Ecto neural progenitor cell (in vitro differentiated cells): Measurements from ENCODE around the gene PDE6A.
A peak's percentile ranks its signal among the peaks of the same experiment; 100 is the strongest.

Experiments used
- DNase-seq: peaks from one replicate; pipeline ENCODE4 v3.0.0-alpha.2; 2018; ENCODE audit warnings: low spot score

The PDE6A gene

DNA sequence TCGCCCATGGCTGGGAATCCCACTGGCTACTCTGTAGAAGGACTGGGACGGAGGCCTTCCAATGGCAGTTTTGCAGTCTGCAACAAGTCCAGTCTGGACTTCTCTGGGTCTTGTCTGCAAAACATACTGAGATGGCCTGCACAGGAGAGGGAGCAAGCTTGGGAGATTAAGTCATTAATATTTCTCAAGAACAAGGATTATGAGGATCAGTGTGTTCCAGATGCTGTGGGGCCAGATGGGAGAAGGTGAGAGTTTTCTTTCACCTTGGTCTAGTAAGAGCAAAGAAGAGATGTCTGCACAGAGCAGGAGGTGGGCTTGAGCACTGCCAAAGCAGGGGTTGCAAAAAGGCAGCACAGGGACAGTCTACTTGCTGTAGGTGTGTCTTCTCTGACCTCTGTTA, at the start of gene PDE6A:
TSS of gene PDE6A (minus strand) at position 128 of the 400 bp plus-strand sequence. CDS start at position 8, 120 bp downstream.
- no peak for DNase-seq

DNA sequence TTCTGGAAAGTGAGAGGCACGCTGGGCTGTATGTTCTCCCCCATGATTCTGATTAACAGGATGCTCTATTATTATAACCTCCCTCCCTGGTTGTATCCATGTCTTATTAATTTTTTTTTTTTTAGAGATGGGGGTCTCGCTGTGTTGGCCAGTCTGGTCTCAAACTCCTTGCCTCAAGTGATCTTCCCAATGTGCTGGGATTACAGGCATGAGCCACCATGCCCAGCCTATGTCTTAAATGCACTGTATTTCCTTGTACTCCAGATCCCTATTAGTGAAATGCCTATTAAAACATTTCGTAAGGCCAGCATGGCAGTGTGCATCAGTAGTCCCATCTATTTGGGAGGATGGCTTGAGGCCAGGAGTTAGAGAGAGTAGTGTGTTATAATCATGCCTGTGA, 48.9 kb upstream of the PDE6A start:
- DNase-seq, result no peak

DNA sequence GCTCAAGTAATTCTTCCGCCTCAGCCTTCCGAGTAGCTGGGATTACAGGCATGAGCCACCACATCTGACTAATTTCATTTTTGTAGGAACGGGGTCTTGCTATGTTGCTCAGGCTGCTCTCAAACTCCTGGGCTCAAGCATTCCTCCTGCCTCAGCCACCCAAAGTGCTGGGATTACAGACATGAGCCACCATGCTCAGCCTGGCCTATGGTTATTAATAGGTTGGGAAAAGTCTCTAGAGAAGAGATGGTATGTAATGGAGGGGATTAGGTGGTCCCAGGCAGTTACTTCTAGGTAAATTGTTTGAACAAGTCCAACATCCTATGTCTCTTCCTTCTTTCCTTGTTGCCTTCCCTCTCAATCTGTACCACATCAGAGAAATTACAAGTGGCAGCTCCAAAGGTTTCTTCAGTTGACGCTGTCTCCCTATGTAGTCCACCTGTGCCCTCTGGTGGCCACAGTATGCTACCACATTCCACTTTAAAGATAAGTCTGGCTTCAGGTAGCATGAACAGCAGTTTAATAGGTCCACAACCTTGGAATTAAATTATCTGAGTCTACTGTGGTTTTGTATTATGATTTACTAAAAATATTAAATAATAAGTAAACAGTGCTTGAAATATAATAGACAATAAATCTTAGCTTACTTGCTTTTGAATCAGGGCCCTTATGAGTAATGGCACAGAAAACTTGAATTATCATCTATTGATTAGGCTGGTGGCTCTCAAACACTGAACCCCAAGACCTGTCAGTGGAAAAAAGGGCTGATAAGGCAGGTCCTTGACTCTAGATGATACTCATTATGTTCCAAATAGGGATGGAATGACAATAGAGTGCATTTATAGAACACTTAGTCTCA, 46.2 kb upstream of the PDE6A start:
- DNase-seq, result peak; percentile 70

DNA sequence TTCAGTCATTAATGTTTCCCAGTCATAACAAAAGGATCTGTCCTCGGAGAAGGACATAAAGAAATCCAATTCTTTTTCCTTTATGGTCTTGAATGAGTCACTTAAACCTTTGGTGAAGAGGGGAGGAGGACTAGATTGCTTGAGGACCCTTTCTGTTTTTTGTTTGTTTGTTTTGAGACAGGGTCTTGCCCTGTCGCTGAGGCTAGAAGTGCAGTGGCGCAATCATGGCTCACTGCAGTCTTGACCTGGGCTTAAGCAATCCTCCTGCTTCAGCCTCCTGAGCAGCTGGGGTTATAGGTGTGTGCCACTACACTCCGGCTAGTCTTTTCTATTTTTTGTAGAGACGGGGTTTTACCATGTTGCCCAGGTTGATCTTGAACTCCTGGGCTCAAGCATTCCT, 43.5 kb upstream of the PDE6A start:
- no peak for DNase-seq

DNA sequence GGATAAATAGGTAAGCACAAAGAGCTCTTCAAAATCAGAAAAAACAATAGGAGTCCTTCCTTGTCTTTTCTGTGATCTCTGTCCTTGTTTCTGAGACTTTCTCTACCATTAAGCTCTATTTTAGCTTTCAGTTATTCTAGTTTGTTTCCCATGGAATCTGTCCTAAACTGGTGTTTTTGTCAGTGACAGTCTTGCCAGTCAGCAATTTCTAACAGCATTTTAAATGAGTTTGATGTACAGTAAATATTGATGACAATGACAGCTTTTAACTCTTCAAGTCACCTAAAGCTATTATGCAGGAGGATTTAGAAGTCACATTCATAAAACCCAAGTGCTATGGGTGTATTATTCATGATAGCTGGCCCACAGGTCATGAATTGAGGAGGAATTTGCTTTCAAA, 37.9 kb upstream of the PDE6A start:
- no peak for DNase-seq

DNA sequence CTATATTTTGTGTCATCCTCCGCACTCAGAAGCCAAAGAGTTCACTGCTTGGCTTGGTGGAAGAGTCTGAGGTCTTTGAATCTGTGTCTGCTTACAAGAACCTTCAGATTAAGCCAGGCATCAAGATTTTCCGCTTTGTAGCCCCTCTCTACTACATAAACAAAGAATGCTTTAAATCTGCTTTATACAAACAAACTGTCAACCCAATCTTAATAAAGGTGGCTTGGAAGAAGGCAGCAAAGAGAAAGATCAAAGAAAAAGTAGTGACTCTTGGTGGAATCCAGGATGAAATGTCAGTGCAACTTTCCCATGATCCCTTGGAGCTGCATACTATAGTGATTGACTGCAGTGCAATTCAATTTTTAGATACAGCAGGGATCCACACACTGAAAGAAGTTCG, 36.6 kb upstream of the PDE6A start:
- DNase-seq, result no peak

DNA sequence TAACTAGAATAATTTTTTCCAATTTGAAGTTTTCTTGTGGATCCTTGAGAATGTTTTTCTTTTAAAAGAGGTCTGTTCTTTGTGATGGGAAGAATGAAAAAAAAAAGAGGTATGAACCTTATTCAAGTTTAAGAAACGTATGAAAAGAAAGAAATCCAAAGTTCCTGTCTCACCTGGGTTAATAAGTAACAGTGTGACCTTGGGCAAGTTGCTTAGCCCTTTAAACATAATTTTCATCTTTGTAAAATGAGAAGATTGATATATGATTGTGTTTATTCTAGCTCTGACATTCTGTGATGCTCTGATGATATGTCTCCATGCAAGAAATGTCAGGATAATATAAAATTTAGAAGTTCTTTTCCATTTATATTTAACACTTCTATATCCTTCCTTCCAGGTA, 35.3 kb upstream of the PDE6A start:
- DNase-seq, result no peak

DNA sequence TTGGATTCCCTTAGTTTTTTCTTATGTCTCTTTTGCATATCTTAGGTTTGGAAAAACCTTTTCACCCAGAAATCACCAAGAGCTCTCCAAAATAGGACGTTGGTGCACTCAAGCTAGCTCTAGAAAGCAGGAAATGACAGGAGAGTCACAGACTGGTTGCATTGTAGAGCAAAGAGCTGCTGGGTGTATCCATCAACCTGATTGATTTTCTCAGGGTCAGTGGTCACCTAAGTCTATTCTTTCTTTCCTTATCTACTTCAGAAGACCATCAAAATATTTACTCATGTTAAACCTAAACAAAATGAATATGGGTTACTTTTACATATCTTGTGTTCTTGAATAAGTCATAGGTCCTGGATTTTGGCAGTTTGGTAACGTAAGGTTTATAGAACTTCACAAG, 30.8 kb upstream of the PDE6A start:
- no peak for DNase-seq

DNA sequence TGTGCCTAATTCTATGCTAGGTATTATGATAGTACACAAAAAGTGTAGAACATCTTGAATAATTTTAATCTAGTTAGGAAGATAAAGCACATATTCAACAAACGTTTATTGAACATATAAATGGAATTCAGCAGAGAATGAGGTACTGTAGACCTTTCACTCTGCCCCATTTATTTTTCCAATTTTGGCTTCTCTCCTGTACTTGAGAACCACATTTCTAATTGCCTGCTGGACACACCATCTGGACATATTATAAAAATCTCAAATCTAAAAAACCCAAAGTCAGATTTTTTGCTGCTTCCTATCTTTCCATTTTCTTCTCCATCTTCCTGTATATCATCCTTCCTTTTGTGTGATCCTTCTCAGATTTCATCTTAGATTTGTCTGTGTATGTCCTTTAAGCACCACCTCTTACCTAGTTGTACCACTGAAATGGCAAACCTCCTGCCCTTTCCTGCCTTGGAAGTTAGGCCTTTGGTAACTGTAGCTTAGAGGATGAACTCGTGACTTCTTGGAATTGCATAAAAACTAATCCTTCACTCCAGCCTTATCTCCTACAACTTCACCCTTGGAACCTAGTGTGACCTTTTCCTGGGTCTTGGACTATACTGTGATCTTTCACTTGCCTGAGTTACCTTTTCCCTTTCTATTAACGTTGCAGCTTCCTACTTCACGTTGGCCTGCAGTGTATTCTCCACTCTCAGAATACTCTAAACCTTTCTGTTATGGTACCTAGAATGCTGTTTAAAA, 24.8 kb upstream of the PDE6A start:
- DNase-seq, result no peak

DNA sequence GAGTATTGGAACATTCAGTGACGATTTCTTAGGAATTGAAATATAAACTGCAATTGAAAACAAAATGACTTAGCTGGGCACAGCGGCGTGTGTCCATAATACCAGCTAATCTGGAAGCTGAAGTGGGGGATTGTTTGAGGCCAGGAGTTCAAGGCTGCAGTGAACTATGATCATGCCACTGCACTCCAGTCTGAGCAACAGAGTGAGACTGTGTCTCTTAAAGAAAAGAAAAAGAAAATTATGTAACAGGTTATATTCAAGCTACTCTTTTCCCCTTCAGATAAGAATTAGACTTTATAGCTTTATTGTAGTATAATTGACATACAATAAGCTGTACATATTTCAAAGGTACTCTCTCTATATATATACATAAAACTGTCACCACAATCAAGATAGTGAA, 22.4 kb upstream of the PDE6A start:
- no peak for DNase-seq

DNA sequence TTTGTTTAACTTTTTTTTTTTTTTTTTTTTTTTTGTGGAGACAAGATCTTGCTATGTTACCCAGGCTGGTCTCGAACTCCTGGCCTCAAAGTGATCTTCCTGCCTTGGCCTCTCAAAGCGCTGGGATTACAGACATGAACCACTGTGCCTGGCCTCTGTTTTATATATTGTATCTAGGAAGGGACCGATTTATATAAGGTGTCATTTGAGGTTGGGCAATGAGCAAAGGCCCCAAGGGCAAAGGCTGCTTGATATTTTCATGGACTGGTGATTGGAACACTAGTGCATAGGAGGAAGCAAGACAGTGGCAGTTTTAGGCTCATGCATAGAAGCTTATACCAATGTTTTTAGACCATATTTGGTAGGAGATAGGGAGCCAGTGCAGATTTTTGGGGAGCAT, 19.1 kb upstream of the PDE6A start:
- DNase-seq, result no peak

DNA sequence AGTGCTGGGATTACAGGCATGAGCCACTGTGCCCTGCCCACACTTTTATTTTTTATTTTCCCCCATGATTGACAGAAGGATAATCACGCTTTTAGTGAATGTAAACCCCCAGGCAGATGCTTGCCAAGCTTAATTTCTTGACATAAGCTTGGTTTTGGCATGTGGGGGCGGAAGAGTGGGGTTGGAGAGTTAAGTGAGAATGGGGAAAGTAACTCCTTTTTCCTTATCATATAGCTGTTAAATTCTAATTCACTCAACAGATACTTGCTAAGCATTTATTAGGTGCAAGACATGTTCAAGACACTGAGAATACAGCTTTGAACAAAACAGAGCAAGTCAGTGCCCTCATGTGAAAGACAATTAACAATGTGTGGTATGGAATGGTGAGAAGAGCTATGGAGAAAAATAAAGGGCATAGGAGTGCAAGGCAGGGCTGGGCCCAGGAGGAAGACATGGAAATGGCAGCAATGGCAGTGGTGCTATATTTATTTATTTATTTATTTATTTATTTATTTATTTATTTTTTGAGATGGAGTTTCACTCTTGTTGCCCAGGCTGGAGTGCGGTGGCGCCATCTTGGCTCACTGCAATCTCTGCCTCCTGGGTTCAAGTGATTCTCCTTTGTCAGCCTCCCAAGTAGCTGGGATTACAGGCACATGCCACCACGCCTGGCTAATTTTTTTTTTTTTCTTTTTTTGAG, 18.2 kb upstream of the PDE6A start:
- no peak for DNase-seq

DNA sequence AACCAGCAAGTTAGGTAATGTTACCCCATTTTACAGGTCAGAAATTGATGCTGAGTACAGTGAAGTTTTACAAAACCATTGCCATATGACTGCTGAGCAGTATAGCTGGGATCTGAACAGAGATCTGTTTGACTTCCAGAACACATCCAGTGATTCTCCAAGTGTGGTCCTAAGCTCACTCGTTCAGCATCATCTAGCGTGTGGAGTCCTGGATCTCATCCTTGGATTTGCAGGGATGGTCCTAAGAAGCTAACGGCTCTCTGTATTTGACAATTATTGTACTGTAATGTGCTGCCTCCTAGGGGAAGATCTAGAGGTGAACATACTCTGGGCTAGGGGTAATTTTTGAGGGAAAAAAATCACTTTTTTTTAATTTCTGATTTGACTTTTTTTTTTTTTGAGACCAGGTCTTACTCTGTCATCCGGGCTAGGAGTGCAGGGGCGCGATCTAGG, 17.4 kb upstream of the PDE6A start:
- DNase-seq, result no peak

DNA sequence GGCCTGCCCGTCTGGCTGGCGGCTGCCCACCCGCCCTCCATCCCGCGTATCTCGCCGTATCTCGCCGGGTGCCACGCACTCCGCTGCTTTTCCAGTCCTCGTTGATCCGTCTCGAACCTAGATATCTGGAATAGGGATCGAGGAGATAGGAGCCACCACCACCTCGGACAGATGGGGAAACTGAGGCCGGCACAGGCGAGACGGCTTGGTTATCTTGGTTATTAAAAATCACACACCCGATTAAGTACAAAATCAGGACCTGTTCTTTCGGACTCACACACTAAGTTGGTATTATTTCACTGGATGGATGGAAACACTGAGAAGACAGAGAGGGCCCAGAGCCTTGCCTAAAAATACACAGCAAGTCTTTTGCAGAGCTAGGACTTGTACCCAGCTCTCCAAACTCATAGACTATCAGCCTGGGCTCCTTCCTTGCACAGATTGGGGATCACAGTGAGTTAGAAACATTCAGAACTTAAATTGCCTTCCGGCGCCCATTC, 16.6 kb upstream of the PDE6A start:
- DNase-seq, result no peak

DNA sequence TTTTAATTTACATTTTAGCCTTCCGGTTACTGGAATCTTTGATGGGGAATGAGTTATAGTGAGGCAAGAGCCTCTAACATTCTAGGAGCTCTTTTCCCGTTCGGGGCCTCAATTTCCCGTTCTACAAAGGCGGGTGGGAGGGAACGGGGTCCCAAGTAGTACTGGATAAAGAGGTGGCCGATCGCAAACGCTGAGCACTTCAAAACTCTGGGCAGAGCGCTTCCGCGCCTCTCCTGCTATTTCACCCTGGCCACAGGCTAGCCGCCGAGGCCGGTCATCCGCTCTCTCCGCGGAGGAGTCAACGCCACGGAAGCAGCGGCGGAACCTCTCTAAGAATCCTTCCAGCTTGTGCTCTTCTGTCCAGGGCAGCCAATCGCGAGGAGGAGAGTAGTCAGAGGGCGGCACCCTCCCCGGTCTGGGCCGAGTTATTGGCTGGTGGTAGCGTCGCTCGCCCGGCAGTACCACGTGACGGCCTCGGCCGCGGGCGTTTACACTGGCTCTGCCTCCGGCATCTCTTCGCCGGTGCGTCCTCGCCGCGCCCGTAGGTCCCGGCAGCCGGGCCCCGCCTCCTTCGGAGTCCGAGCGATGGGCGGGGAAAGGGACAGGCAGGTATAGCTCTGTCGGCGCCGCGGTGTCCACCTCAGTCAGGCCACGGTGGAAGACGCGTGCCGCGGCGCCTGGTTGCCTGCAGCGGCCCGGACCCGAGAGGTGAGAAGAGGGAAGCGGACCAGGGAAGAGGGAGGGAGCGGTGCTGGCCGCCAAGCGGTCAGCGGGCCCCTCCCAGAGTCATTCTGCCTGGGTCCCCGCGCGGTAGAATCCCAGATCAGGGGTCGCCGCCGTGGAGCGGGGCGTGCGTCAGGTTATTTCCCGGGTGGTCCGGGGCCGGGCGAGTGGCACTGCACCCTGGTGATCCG, 15.9 kb upstream of the PDE6A start, which contains the start of gene SLC26A2:
TSS of gene SLC26A2 (plus strand) at position 487 of the 914 bp plus-strand sequence. CDS start 16,895 bp downstream, outside the sequence.
- DNase-seq, result peak; percentile 97

DNA sequence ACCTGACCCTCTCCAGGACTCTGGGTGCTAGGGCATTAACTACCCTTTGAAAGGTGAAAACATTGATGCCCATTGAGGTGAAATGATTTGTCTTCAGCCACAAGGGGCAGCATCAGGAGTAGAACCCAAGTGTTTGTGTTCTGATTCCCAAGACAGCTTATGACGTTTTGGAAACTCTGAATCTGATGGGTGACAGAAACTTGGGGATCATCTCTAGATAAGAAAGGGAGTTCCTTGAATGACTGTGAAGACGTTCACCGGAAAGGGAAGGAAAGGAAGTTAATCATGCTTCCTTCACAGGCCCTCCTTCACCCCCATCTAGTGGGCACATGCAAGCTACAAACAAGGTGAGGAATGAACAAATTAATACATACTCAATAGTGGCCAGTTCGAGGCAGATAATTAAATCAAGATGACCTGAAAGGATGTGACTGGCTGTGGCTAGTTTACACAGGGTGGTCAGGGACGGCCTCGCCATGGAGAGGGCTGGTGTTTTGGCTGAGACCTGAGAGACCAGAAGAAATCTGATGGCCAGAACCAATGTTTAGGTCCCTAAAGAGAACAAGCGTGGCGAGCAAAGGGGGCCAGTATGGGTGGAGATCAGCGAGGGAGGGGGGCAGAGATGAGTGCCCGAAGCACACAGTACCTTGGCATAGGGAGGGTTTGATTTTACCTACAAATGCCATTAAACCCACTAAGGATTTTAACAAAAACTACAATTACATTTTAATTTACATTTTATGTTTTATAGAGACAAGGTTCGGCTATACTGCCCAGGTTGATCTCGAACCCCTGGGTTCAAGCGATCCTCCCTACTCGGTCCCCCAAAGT, 15.0 kb upstream of the PDE6A start:
- no peak for DNase-seq

DNA sequence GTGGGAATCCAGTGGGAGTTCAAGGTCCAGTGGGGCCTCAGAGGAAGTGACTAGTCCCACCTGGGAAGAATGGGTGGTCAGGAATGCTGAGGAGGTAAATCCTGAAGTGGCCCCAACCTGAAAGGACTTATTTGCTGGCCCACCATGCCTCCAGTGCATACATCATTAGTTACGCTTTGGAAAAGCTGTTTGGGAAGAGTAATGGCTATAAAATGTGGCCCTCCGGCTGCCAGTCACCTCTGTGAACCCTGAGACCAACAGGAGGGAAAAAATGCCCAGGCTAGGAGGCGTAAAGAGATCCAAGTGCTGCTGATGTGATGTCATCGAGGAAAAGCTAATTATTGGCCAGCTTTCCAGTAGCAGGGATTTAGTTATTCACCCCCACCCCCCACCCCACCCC, 13.3 kb upstream of the PDE6A start:
- DNase-seq, result no peak

DNA sequence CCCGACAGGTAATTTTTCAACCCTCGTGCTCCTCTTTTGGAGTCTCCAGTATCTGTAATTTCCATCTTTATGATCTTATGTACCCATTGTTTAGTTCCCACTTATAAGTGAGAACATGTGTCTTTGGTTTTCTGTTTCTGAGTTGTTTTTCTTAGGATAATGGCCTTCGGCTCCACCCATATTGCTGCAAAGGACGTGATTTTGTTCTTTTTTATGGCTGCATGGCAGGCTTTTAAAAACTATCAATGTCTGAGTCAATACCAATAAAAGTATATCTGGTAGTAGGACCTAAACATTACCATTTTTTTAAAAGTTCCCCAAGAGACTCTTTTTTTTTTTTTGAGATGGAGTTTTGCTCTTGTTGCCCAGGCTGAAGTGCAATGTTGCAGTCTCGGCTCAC, 12.1 kb upstream of the PDE6A start:
- no peak for DNase-seq

DNA sequence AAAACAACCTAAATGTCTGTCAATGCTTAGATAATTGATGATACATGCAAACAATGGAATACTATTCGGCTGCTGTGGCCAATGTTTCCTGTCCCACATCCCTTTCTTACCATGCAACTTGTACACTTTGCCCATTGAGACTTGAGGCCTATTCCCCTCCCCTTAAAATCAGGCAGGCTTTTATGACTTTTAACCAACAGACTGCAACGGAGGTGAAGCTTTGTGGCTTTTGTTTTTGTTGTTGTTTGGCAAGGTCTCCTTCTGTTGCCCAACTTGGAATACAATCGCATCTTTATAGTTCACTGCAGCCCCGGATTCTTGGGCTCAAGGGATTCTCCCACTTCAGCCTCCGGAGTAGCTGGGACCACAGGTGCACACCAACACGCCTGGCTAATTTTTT, 10.2 kb upstream of the PDE6A start:
- DNase-seq, result no peak

DNA sequence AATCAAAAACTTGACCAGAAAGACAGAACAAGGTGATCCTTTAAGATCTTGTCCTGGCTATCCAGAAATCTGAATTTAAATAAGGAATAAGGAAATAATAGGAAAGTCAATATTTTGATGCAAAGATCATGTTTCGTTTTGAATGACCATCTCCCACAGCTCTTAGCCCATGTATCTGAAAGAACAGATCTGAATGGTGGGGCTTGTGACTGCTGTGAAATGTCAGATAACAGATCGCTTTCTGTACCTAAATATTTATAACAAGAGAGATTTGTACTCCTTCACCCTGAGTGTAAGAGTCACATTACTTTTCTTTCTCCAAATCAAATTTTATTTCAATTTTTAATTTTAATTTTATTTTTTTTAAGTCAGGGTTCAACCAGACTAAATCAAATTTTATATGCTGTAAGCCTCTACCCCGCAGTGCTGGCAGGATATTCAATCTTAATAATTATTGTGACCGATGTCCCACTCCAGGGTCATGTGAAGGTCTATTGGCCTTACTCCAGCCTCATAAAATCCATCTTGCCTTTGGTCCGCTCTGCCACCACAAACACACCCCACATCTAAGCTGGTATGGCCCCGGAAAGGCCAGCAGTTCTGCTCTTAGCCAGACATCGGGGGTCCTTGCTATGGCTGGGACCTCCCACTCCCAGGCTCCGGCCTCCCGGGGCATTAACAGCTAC, 9.0 kb upstream of the PDE6A start:
- DNase-seq, result no peak
